Measurements from ENCODE around the gene ZFY.

- TF ChIP-seq ZFP3 (CRISPR knock-in tag; IDR thresholded peaks at IDR 0.05) (no peak), TSHZ2 (CRISPR knock-in tag; IDR thresholded peaks at IDR 0.05) (no peak), PATZ1 (CRISPR knock-in tag; IDR thresholded peaks at IDR 0.05; ENCODE audit: borderline replicate concordance) (no peak), GLIS3 (CRISPR knock-in tag; IDR thresholded peaks at IDR 0.05) (no peak), CSRNP3 (CRISPR knock-in tag; IDR thresholded peaks at IDR 0.05) (no peak), ISL1 (CRISPR knock-in tag; IDR thresholded peaks at IDR 0.05) (no peak), RARB (CRISPR knock-in tag; IDR thresholded peaks at IDR 0.05) (no peak), ZFP30 (CRISPR knock-in tag; IDR thresholded peaks at IDR 0.05) (no peak), SNAI2 (CRISPR knock-in tag; IDR thresholded peaks at IDR 0.05) (no peak), POU6F1 (CRISPR knock-in tag; IDR thresholded peaks at IDR 0.05; ENCODE audit: borderline replicate concordance, low read depth) (no peak), ZNF565 (CRISPR knock-in tag; conservative IDR thresholded peaks at IDR 0.05; ENCODE audit: low read depth) (no peak), ZNF8 (CRISPR knock-in tag; IDR thresholded peaks at IDR 0.05) (no peak), TOX (CRISPR knock-in tag; IDR thresholded peaks at IDR 0.05; ENCODE audit: borderline replicate concordance) (no peak)
These were observed 67.7 kb downstream of the ZFY start for GRCh38 chrY:3002680-3003515.

All from SK-N-SH treated with all-trans-retinoic acid at 6 μM for 48 hours (cell line).